ENCODE measurements around the gene CDAN1.

Gene CDAN1

GRCh38 chr15:42735382-42736165, 1.4 kb downstream of the CDAN1 start:
- TF ChIP-seq, protein P1, sequence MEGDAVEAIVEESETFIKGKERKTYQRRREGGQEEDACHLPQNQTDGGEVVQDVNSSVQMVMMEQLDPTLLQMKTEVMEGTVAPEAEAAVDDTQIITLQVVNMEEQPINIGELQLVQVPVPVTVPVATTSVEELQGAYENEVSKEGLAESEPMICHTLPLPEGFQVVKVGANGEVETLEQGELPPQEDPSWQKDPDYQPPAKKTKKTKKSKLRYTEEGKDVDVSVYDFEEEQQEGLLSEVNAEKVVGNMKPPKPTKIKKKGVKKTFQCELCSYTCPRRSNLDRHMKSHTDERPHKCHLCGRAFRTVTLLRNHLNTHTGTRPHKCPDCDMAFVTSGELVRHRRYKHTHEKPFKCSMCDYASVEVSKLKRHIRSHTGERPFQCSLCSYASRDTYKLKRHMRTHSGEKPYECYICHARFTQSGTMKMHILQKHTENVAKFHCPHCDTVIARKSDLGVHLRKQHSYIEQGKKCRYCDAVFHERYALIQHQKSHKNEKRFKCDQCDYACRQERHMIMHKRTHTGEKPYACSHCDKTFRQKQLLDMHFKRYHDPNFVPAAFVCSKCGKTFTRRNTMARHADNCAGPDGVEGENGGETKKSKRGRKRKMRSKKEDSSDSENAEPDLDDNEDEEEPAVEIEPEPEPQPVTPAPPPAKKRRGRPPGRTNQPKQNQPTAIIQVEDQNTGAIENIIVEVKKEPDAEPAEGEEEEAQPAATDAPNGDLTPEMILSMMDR (IDR thresholded peaks at IDR 0.05; ENCODE audit: insufficient read depth, low read length, missing control alignments): no peak
- no peak for DNase-seq (ENCODE audit: low read depth, low spot score)
- peak overlapping the region; percentile 92 for H3K4me3 ChIP-seq (ENCODE audit: low read depth, low read length)
- POLR2A ChIA-PET: no interaction called here
- CTCF ChIA-PET: interaction anchor here (1.0 to 4.6 kb wide), 9 partner anchors 10 to 469 kb away, joined by 3 to 27 read pairs (median 5); no protein-coding TSS in a partner anchor

DNA sequence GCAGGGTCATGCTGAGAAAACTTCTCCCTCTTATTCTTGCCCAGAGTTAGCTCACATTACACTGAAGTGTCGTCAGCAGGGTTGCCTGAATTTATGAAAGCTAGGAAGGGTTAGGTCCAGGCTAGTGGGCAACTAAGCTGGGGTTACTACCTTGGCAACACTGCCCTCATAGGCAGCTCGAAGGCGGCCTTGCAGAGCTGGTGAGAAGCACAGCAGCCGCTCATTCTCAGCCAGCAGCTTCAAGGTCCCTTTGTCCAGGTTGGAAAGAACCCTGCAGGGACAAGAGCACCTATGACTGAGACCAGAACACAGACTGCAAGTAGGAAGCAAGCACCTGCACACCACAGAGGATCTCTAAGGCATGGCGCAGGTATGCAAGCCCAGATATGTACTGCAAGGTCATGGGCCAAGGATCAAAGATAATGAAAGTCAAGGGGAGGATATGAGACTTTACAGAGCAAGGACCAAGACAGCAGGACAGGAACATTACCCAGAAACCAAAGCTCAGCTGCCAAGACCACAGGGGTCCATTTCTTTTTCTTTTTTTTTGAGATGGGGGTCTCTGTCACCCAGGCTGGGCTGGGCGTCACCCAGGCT, 2.8 kb downstream of the CDAN1 start:
- TF ChIP-seq, protein P1 (IDR thresholded peaks at IDR 0.05; ENCODE audit: insufficient read depth, low read length, missing control alignments): no peak
- H3K4me3 ChIP-seq (ENCODE audit: low read depth, low read length): no peak overlapping the region
- POLR2A ChIA-PET: no interaction called here
- DNase-seq (ENCODE audit: low read depth, low spot score): no peak
- CTCF ChIA-PET: interaction anchor here (1.0 to 2.0 kb wide), 8 partner anchors 9 to 470 kb away, joined by 3 to 12 read pairs (median 4); no protein-coding TSS in a partner anchor

GRCh38 chr15:42733027-42733426, 3.9 kb downstream of the CDAN1 start:
- POLR2A ChIA-PET: no interaction called here
- H3K4me3 ChIP-seq (ENCODE audit: low read depth, low read length): no peak overlapping the region
- TF ChIP-seq, protein P1 (IDR thresholded peaks at IDR 0.05; ENCODE audit: insufficient read depth, low read length, missing control alignments): no peak
- no peak for DNase-seq (ENCODE audit: low read depth, low spot score)
- CTCF ChIA-PET: interaction anchor here (1.4 to 2.5 kb wide), 3 partner anchors 10 to 193 kb away, joined by 3 to 6 read pairs (median 3); no protein-coding TSS in a partner anchor

DNA sequence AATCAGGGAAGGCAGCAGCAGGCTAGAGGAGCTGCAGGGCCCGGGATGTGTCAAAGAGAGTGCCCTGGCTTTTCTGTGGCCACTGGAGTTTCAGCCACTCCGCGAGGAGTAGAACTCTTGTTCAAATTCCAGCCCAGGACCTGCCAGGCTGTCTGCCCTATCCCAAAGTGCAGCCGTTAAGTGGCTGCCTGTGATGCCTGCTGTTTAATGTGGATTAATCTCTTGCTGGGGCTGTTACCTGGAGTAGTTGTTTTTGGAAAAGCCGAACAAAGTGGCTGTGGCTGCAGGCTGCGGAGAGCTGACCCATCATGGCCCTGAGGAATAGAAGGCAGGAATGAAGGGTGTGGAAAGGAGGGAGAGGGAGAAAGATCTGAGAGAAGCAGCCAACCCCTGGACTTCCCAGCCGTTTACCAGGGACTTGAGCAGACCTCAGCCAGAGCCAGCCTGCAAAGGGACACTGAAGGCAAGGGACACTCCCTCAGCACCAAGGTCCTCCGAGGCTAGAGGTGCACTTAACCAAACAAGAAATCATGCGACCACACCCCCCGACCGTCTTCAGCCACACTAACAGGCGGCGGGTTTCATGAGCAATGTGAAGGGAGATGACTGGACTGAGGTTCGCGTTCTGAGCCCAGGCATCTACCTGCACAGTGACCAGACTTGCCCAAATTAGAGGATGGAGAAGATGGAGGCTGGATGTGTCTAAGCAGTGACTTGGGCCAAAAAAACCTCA, 4.7 kb downstream of the CDAN1 start:
- CTCF ChIA-PET: interaction anchor here (1.4 to 2.5 kb wide), 2 partner anchors 9 to 194 kb away, joined by 3 to 6 read pairs; no protein-coding TSS in a partner anchor
- TF ChIP-seq, protein P1 (IDR thresholded peaks at IDR 0.05; ENCODE audit: insufficient read depth, low read length, missing control alignments): no peak
- DNase-seq (ENCODE audit: low read depth, low spot score): no peak
- POLR2A ChIA-PET: no interaction called here
- no peak overlapping the region for H3K4me3 ChIP-seq (ENCODE audit: low read depth, low read length)

- DNase-seq (ENCODE audit: low read depth, low spot score): no peak
- CTCF ChIA-PET: interaction anchor here (1.2 to 2.5 kb wide), 2 partner anchors 15 to 195 kb away, joined by 4 to 6 read pairs; no protein-coding TSS in a partner anchor
- POLR2A ChIA-PET: no interaction called here
- TF ChIP-seq, protein P1 (IDR thresholded peaks at IDR 0.05; ENCODE audit: insufficient read depth, low read length, missing control alignments): no peak
- H3K4me3 ChIP-seq (ENCODE audit: low read depth, low read length): no peak overlapping the region
Observed at GRCh38 chr15:42731461-42731860, 5.5 kb downstream of the CDAN1 start.
